Stomach (tissue), 4 donors: Measurements from ENCODE around the gene ATP6V1G2.

Source experiments
- EP300 ChIP-seq: sonication (generic); formaldehyde crosslinking; IDR thresholded peaks from one replicate; pipeline ENCODE4 v1.6.1; 2017; ENCODE audit warnings: antibody characterized with exemption
- POLR2A ChIP-seq, 4 donors: fragments of 450-650 bp; IDR thresholded peaks; one replicate each; pipeline ENCODE4 v1.6.1; 2016; ENCODE audit warnings: antibody characterized with exemption in 4 of 4, control low read depth in 2 of 4, mild to moderate bottlenecking in 1 of 4, moderate library complexity in 1 of 4
- POLR2AphosphoS5 ChIP-seq, 3 donors: sonication (generic); formaldehyde crosslinking; IDR thresholded peaks; one replicate each; pipeline ENCODE4 v1.6.1; 2016; ENCODE audit warnings: antibody characterized with exemption in 3 of 3
- TF ChIP-seq, protein P1 (sequence below), 7 experiments: fragments of 450-650 bp in 4 of 7; fragments of 200-600 bp in 3 of 7; sonication (generic) in 3 of 7; IDR thresholded peaks; one replicate each; pipeline ENCODE4 v1.5.1; 2016 to 2019; ENCODE audit warnings: antibody characterized with exemption in 7 of 7, control low read depth in 2 of 7, mild to moderate bottlenecking in 1 of 7

DNA sequence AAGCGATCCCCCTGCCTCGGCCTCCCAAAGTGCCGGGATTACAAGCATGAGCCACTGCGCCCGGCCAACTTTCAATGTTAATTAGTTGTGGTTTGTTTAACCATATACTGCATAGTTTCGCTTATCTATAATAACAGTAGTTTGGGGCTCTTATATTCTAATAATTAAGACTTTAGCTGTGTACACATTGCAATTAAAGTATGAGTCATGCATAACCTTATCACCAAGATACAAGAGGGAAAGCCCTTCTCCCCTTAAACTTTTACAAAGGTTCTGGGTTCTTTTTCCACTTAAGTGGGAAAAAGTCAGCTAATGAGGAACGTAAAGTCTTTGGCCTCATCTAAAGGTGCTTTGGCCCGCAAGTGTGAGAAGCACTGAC lies 20.9 kb downstream of the ATP6V1G2 start:
- TF ChIP-seq, protein P1, sequence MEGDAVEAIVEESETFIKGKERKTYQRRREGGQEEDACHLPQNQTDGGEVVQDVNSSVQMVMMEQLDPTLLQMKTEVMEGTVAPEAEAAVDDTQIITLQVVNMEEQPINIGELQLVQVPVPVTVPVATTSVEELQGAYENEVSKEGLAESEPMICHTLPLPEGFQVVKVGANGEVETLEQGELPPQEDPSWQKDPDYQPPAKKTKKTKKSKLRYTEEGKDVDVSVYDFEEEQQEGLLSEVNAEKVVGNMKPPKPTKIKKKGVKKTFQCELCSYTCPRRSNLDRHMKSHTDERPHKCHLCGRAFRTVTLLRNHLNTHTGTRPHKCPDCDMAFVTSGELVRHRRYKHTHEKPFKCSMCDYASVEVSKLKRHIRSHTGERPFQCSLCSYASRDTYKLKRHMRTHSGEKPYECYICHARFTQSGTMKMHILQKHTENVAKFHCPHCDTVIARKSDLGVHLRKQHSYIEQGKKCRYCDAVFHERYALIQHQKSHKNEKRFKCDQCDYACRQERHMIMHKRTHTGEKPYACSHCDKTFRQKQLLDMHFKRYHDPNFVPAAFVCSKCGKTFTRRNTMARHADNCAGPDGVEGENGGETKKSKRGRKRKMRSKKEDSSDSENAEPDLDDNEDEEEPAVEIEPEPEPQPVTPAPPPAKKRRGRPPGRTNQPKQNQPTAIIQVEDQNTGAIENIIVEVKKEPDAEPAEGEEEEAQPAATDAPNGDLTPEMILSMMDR (IDR thresholded peaks at IDR 0.05) = no peak
- no peak for TF ChIP-seq POLR2A (IDR thresholded peaks at IDR 0.05)
- no peak for TF ChIP-seq EP300
- no peak for TF ChIP-seq POLR2AphosphoS5 (IDR thresholded peaks at IDR 0.05)
